ENCODE data around the gene SPDEF. TPM values are rescaled to one million over a fixed set of nuclear protein-coding genes. Genes with fewer than 3 reads are reported as not detected.

Gene SPDEF
- polyA plus RNA-seq, 3 donors: 0.09 to 0.23 TPM; not detected in 1

Other genes with a start within 250 kb of the SPDEF start
- gene NUDT3, start 163.7 kb downstream of the SPDEF start, polyA plus RNA-seq (ENCODE audit: insufficient read length in 3 of 3): 10 to 100 TPM; 18.7 to 22.1 (median 19.1) TPM
- 1,000 to 10,000 TPM; 1,323 to 1,516 (median 1,388) TPM for gene RPS10, start 130.3 kb downstream of the SPDEF start, polyA plus RNA-seq (ENCODE audit: insufficient read length in 3 of 3)
- under 1 TPM; 0.80 to 0.96 (median 0.84) TPM for gene PACSIN1, start 90.3 kb downstream of the SPDEF start, polyA plus RNA-seq (ENCODE audit: insufficient read length in 3 of 3)
- 10 to 100 TPM; 50.1 to 50.9 (median 50.5) TPM for gene ILRUN, start 140.4 kb upstream of the SPDEF start, polyA plus RNA-seq (ENCODE audit: insufficient read length in 3 of 3)
- gene SNRPC, start 201.2 kb upstream of the SPDEF start, polyA plus RNA-seq (ENCODE audit: insufficient read length in 3 of 3): 100 to 1,000 TPM; 120 to 166 (median 165) TPM
- 10 to 100 TPM; 11.9 to 16.5 (median 16.3) TPM for gene BLTP3A, start 235.8 kb upstream of the SPDEF start, polyA plus RNA-seq (ENCODE audit: insufficient read length in 3 of 3)

All from renal pelvis (tissue), 3 donors.